H1 (cell line): ENCODE data around the gene KCNA5. TPM values are rescaled to one million over a fixed set of nuclear protein-coding genes. Genes with fewer than 3 reads are reported as not detected.

ENCODE experiments used
- CTCF ChIA-PET: fragments of 300-600 bp; sonication (Branson Sonifier 250); formaldehyde crosslinking; loops from one replicate; lab custom pipeline; 2021; ENCODE audit not compliant: partially characterized antibody; lab: Charles Lee
- POLR2A ChIA-PET: fragments of 300-600 bp; sonication (Branson Sonifier 250); formaldehyde crosslinking; loops from one replicate; lab custom pipeline; 2021; ENCODE audit warnings: inconsistent platforms; ENCODE audit not compliant: partially characterized antibody; lab: Charles Lee
- DNase-seq, 2 experiments: peaks; one replicate each; pipeline versions ENCODE4 v3.0.0 to v3.0.0-alpha.2; 2010 to 2022; ENCODE audit warnings: low spot score in 2 of 2, low read depth in 1 of 2, mixed read lengths in 1 of 2
- FAIRE-seq: peaks from 2 replicates; lab custom pipeline; 2011; peaks lifted over from hg19 to GRCh38; lab: Jason Lieb, UNC
- H2AFZ ChIP-seq: 2 replicates; pipeline ENCODE4 v1.8.1; 2012; ENCODE audit warnings: low read length, inconsistent platforms
- H2AK5ac ChIP-seq: 2 replicates; pipeline ENCODE4 v1.6.1; 2013; ENCODE audit warnings: low read depth, low read length
- H2BK120ac ChIP-seq: replicated peaks from 2 replicates; pipeline ENCODE3; 2013; ENCODE audit warnings: low read depth, low read length, inconsistent platforms
- H2BK12ac ChIP-seq: 2 replicates; pipeline ENCODE4 v1.6.1; 2013; ENCODE audit warnings: low read depth, low read length
- H2BK15ac ChIP-seq: 2 replicates; pipeline ENCODE4 v1.6.1; 2013; ENCODE audit warnings: low read length
- H2BK20ac ChIP-seq: 2 replicates; pipeline ENCODE4 v1.6.1; 2013; ENCODE audit warnings: low read length
- H2BK5ac ChIP-seq: 2 replicates; pipeline ENCODE4 v1.6.1; 2013; ENCODE audit warnings: low read depth, low read length
- H3K14ac ChIP-seq: 2 replicates; pipeline ENCODE4 v1.6.1; 2013; ENCODE audit warnings: inconsistent platforms; ENCODE audit not compliant: insufficient read length
- H3K18ac ChIP-seq: 2 replicates; pipeline ENCODE4 v1.6.1; 2013; ENCODE audit warnings: low read length; ENCODE audit errors: extremely low read depth
- H3K23ac ChIP-seq: 2 replicates; pipeline ENCODE4 v1.6.1; 2013; ENCODE audit warnings: inconsistent platforms; ENCODE audit not compliant: insufficient read length
- H3K23me2 ChIP-seq: 2 replicates; pipeline ENCODE4 v1.6.1; 2013; ENCODE audit warnings: low read depth, low read length
- H3K27ac ChIP-seq: 2 replicates; pipeline ENCODE4 v1.6.1; 2011; ENCODE audit warnings: low read depth, low read length, inconsistent platforms
- H3K27me3 ChIP-seq, 4 experiments: replicated peaks in 1 of 4; 1 replicate in 1 of 4; 2 replicates in 3 of 4; pipeline versions ENCODE4 v1.6.1 to v1.8.1; 2011 to 2013; ENCODE audit warnings: low read length in 3 of 4, mild to moderate bottlenecking in 3 of 4, inconsistent platforms in 2 of 4, mixed read lengths in 2 of 4, moderate library complexity in 1 of 4; ENCODE audit not compliant: control insufficient read depth in 3 of 4, insufficient read depth in 3 of 4; ENCODE audit errors: extremely low read depth in 1 of 4
- H3K36me3 ChIP-seq, 4 experiments: 2 replicates each; pipeline versions ENCODE4 v1.6.1 to v1.8.1; 2011 to 2013; ENCODE audit warnings: mild to moderate bottlenecking in 4 of 4, low read length in 3 of 4, moderate library complexity in 2 of 4, control low read depth in 1 of 4, inconsistent platforms in 1 of 4; ENCODE audit not compliant: insufficient read depth in 4 of 4, control insufficient read depth in 2 of 4
- H3K4ac ChIP-seq: replicated peaks from 2 replicates; pipeline ENCODE3; 2013; ENCODE audit warnings: low read length, low read depth, mixed read lengths, inconsistent platforms; ENCODE audit not compliant: insufficient read length
- H3K4me1 ChIP-seq, 4 experiments: replicated peaks in 1 of 4; 1 replicate in 1 of 4; 2 replicates in 3 of 4; pipeline versions ENCODE4 v1.6.1 to v1.8.1; 2011 to 2013; ENCODE audit warnings: low read length in 3 of 4, inconsistent platforms in 2 of 4, mixed read lengths in 1 of 4; ENCODE audit not compliant: insufficient read depth in 4 of 4, control insufficient read depth in 3 of 4
- H3K4me2 ChIP-seq, 2 experiments: 2 replicates each; pipeline versions ENCODE4 v1.6.1 to v1.8.1; 2011 to 2013; ENCODE audit warnings: low read depth in 2 of 2, low read length in 2 of 2, control low read depth in 1 of 2, inconsistent platforms in 1 of 2, mild to moderate bottlenecking in 1 of 2; ENCODE audit not compliant: insufficient read depth in 1 of 2
- H3K4me3 ChIP-seq, 4 experiments: fragments of 200-600, 300-600 bp in 1 of 4; sonication (generic), shearing (Covaris generic), sonication (Bioruptor Twin) in 1 of 4; 2 replicates each; pipeline versions ENCODE4 v1.5.1 to v1.8.1; 2011 to 2016; ENCODE audit warnings: low read length in 4 of 4, low read depth in 3 of 4, control low read depth in 2 of 4, inconsistent platforms in 2 of 4, mild to moderate bottlenecking in 2 of 4, mixed read lengths in 1 of 4, moderate library complexity in 1 of 4; ENCODE audit not compliant: insufficient read depth in 2 of 4; ENCODE audit errors: extremely low read depth in 1 of 4
- H3K56ac ChIP-seq: replicated peaks from 2 replicates; pipeline ENCODE3; 2013; ENCODE audit warnings: low read depth, mild to moderate bottlenecking, mixed read lengths, low read length, inconsistent platforms; ENCODE audit not compliant: insufficient read length
- H3K79me1 ChIP-seq: 2 replicates; pipeline ENCODE4 v1.6.1; 2013; ENCODE audit warnings: low read depth, low read length, control low read depth
- H3K79me2 ChIP-seq, 2 experiments: 2 replicates each; pipeline versions ENCODE4 v1.6.1 to v1.8.1; 2012 to 2013; ENCODE audit warnings: low read length in 2 of 2, mild to moderate bottlenecking in 2 of 2, inconsistent platforms in 1 of 2; ENCODE audit not compliant: insufficient read depth in 2 of 2, control insufficient read depth in 1 of 2
- H3K9ac ChIP-seq, 4 experiments: replicated peaks in 1 of 4; 1 replicate in 1 of 4; 2 replicates in 3 of 4; pipeline versions ENCODE4 v1.6.1 to v1.8.1; 2011 to 2013; ENCODE audit warnings: low read depth in 3 of 4, low read length in 3 of 4, control low read depth in 2 of 4, mild to moderate bottlenecking in 2 of 4, moderate library complexity in 2 of 4, inconsistent platforms in 1 of 4; ENCODE audit errors: extremely low read depth in 1 of 4
- H3K9me3 ChIP-seq, 2 experiments: 2 replicates each; pipeline versions ENCODE4 v1.6.1 to v1.8.1; 2012 to 2013; ENCODE audit warnings: mild to moderate bottlenecking in 2 of 2, moderate library complexity in 2 of 2, control low read depth in 1 of 2, inconsistent platforms in 1 of 2, low read depth in 1 of 2, low read length in 1 of 2, mixed read lengths in 1 of 2; ENCODE audit not compliant: insufficient read depth in 2 of 2
- H4K20me1 ChIP-seq, 2 experiments: replicated peaks in 1 of 2; 2 replicates each; pipeline versions ENCODE3 to v1.8.1; 2011 to 2013; ENCODE audit warnings: inconsistent platforms in 2 of 2, low read length in 2 of 2, mild to moderate bottlenecking in 1 of 2; ENCODE audit not compliant: insufficient read depth in 2 of 2, control insufficient read depth in 1 of 2
- H4K5ac ChIP-seq: 2 replicates; pipeline ENCODE4 v1.6.1; 2013; ENCODE audit warnings: low read length, low read depth, mixed read lengths, inconsistent platforms; ENCODE audit not compliant: insufficient read length
- H4K8ac ChIP-seq: 2 replicates; pipeline ENCODE4 v1.8.0; 2013; ENCODE audit warnings: mild to moderate bottlenecking, moderate library complexity, low read length, inconsistent platforms; ENCODE audit not compliant: insufficient read depth; ENCODE audit errors: extremely low read depth
- H4K91ac ChIP-seq: replicated peaks from 2 replicates; pipeline ENCODE3; 2013; ENCODE audit warnings: low read length, mixed read lengths, inconsistent platforms; ENCODE audit not compliant: insufficient read length
- ATF2 ChIP-seq: IDR thresholded peaks from 2 replicates; pipeline ENCODE4 v1.6.1; 2012; ENCODE audit warnings: low read length, inconsistent platforms
- CEBPB ChIP-seq: IDR thresholded peaks from 2 replicates; pipeline ENCODE4 v1.6.1; 2012; ENCODE audit warnings: low read depth, low read length
- CHD2 ChIP-seq: IDR thresholded peaks from 2 replicates; pipeline ENCODE4 v1.6.1; 2012; ENCODE audit warnings: low read length, improper control_type of control experiment
- HDAC6 ChIP-seq: IDR thresholded peaks from one replicate; pipeline ENCODE4 v1.7.1; 2012; ENCODE audit warnings: low read depth, mild to moderate bottlenecking, inconsistent platforms, low read length, moderate library complexity
- KDM1A ChIP-seq: fragments of 200-600, 300-600 bp; sonication (generic); IDR thresholded peaks from 2 replicates; pipeline ENCODE4 v1.7.1; 2016; ENCODE audit warnings: mild to moderate bottlenecking, low read length, borderline replicate concordance
- MAFK ChIP-seq: IDR thresholded peaks from 2 replicates; pipeline ENCODE4 v1.6.1; 2012; ENCODE audit warnings: low read depth, mild to moderate bottlenecking, improper control_type of control experiment, low read length
- MAX ChIP-seq: IDR thresholded peaks from 2 replicates; pipeline ENCODE4 v1.6.1; 2012; ENCODE audit warnings: inconsistent platforms
- RAD21 ChIP-seq, 2 experiments: IDR thresholded peaks in 1 of 2; conservative IDR thresholded peaks in 1 of 2; 2 replicates each; pipeline ENCODE4 v1.6.1; 2011; ENCODE audit warnings: low read depth in 2 of 2, low read length in 2 of 2, improper control_type of control experiment in 1 of 2, inconsistent platforms in 1 of 2, mild to moderate bottlenecking in 1 of 2, moderate library complexity in 1 of 2
- RXRA ChIP-seq: IDR thresholded peaks from 2 replicates; pipeline ENCODE4 v1.6.1; 2011; ENCODE audit warnings: low read depth, mild to moderate bottlenecking, low read length, moderate library complexity; ENCODE audit not compliant: insufficient read depth
- SIX5 ChIP-seq: IDR thresholded peaks from 2 replicates; pipeline ENCODE4 v1.6.1; 2011; ENCODE audit warnings: mild to moderate bottlenecking, low read depth, low read length
- TAF1 ChIP-seq: IDR thresholded peaks from 2 replicates; pipeline ENCODE4 v1.6.1; 2011; ENCODE audit warnings: mild to moderate bottlenecking, low read depth, low read length
- TEAD4 ChIP-seq: IDR thresholded peaks from 2 replicates; pipeline ENCODE4 v1.6.1; 2012; ENCODE audit warnings: low read depth, low read length, inconsistent platforms, mixed read lengths
- WGBS, 2 experiments: shearing (Covaris generic) in 1 of 2; methylation state at CpG; one replicate each; pipeline versions ENCODE4 v1.1.6 to v1.1.7; 2013 to 2015; ENCODE audit warnings: low lambda C conversion rate in 2 of 2, mixed read lengths in 2 of 2, inconsistent platforms in 1 of 2, low coverage in 1 of 2, missing lambda C conversion rate in 1 of 2; ENCODE audit not compliant: insufficient replicate concordance in 2 of 2, insufficient coverage in 1 of 2, insufficient read length in 1 of 2; ENCODE audit errors: extremely low coverage in 1 of 2, missing lambda C conversion rate in 1 of 2; 5-methylcytosine and 5-hydroxymethylcytosine counted together
- polyA plus RNA-seq, 7 experiments: library from polyadenylated mRNA; depleted of rRNA in 3 of 7; stranded (reverse) in 5 of 7; unstranded in 2 of 7; fragments of >200 nt in 5 of 7; fragments of 200-250 nt in 2 of 7; gene quantifications; 1 replicate in 5 of 7; 2 replicates in 1 of 7; 4 replicates in 1 of 7; pipeline versions ENCODE4 v1.2.1 to v1.2.3, GENCODE V29; 2011 to 2013; ENCODE audit warnings: missing spikeins in 2 of 7, mixed read lengths in 2 of 7
- total RNA-seq: library from RNA; stranded (reverse); fragmentation: NEBNext Ultra II Directional; extraction: Animal tissue kit (Norgen Biotek cat#: 25700); gene quantifications from 2 replicates; pipeline ENCODE4 v1.2.1, GENCODE V29; 2021

Gene KCNA5
- total and polyA plus RNA-seq, 2 of the 8 experiments (the other 6 are each of a cell fraction or from before 2014, with no cell fraction given), result 0.20 to 0.29 TPM

- Histone ChIP-seq H3K4ac (no peak overlapping the region), H3K79me2 (no peaks in the 10 kb centered on the region), H3K9ac (peak overlapping the region in 2 of 4 experiments; percentile 29; a peak in 3 of 7 replicates), H3K56ac (no peak overlapping the region), H3K14ac (no peak overlapping the region), H2BK120ac (no peak overlapping the region), H3K4me1 (peaks cover 3 to 8% (median 4%) of the 10 kb centered on the region in 4 experiments), H2BK15ac (peak overlapping the region; percentile 6; the same call in 1 of the 2 replicates), H4K5ac (no peak overlapping the region), H3K4me3 (no peak overlapping the region; a peak in 1 of 8 replicates), H3K27ac (no peak overlapping the region; the same call in 1 of the 2 replicates), H3K18ac (no peak overlapping the region; the same call in 1 of the 2 replicates), H3K23me2 (peaks cover 9% of the 10 kb centered on the region; the same call in 1 of the 2 replicates), H3K4me2 (no peak overlapping the region), H2AFZ (peak overlapping the region; percentile 42), H3K79me1 (no peaks in the 10 kb centered on the region), H3K27me3 (peaks cover 27 to 47% (median 41%) of the 10 kb centered on the region in 4 experiments), H3K9me3 (peaks cover 0 to 6% of the 10 kb centered on the region in 2 experiments; a peak in 1 of 4 replicates), H2BK20ac (no peak overlapping the region), H2BK12ac (no peak overlapping the region), H4K20me1 (peaks cover 0 to 1% of the 10 kb centered on the region in 2 experiments), H2AK5ac (no peak overlapping the region), H4K91ac (no peak overlapping the region), H4K8ac (no peak overlapping the region), H2BK5ac (no peak overlapping the region), H3K36me3 (no peaks in the 10 kb centered on the region), H3K23ac (no peak overlapping the region)
- DNase-seq, result no peak
- ChIA-PET POLR2A (interaction anchor here (0.7 kb wide), 1 partner anchor 224 kb away, joined by 4 read pairs; no protein-coding TSS in a partner anchor), CTCF (interaction anchor here (1.1 to 5.4 kb wide), 7 partner anchors 13 to 958 kb away, joined by 3 to 35 read pairs (median 5); no protein-coding TSS in a partner anchor)
- FAIRE-seq, result no peak
- 70% methylated on average over 5 of the region's 5 CpGs; no CpG with 5 or more reads in 1 of the 2 experiments for WGBS, 2 experiments
- TF ChIP-seq MAX (no peak), MAFK (no peak), TAF1 (no peak), CEBPB (no peak), HDAC6 (no peak), TEAD4 (no peak), SIX5 (no peak), RXRA (no peak), ATF2 (no peak), CHD2 (no peak), KDM1A (no peak), RAD21 (IDR thresholded peaks at IDR 0.05 in 1 of 2, conservative IDR thresholded peaks at IDR 0.05 in 1 of 2; ENCODE audit: low read depth in 2 of 2, low read length in 2 of 2) (no peak)
Observed at GRCh38 chr12:5047094-5047493, 3.4 kb downstream of the KCNA5 start.
